ENCODE measurements around the gene TMEM204. TPM values are rescaled to one million over a fixed set of nuclear protein-coding genes. Genes with fewer than 3 reads are reported as not detected.

TMEM204 gene
- polyA plus RNA-seq, 2 of the 4 experiments (the other 2 are of a cell fraction), result not detected

GRCh38 chr16:1520461-1520860 lies 13.0 kb upstream of the TMEM204 start:
- no peak overlapping the region for H3K27ac ChIP-seq
- DNase-seq (ENCODE audit: low read depth in 1 of 2, low spot score in 1 of 2), result no peak
- FAIRE-seq, result no peak
- ATAC-seq, result no peak
- TF ChIP-seq HOXA7 (CRISPR knock-in tag; IDR thresholded peaks at IDR 0.05), result no peak
- TF ChIP-seq RFX5 (IDR thresholded peaks at IDR 0.05), result no peak
- no peak for TF ChIP-seq HDAC2 (IDR thresholded peaks at IDR 0.05)
- TF ChIP-seq FOSL2 (IDR thresholded peaks at IDR 0.05), result no peak
- TF ChIP-seq FOSL2 (CRISPR knock-in tag; IDR thresholded peaks at IDR 0.05), result no peak
- TF ChIP-seq, protein P1, sequence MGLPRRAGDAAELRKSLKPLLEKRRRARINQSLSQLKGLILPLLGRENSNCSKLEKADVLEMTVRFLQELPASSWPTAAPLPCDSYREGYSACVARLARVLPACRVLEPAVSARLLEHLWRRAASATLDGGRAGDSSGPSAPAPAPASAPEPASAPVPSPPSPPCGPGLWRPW (IDR thresholded peaks at IDR 0.05), result no peak
- TF ChIP-seq KDM5A (IDR thresholded peaks at IDR 0.05), result no peak
- TF ChIP-seq HOXB13 (CRISPR knock-in tag; IDR thresholded peaks at IDR 0.05; ENCODE audit: low read depth), result no peak
- TF ChIP-seq PBX3 (IDR thresholded peaks at IDR 0.05), result no peak
- no peak for TF ChIP-seq CHD4 (IDR thresholded peaks at IDR 0.05; ENCODE audit: borderline replicate concordance)
- TF ChIP-seq, protein P2, sequence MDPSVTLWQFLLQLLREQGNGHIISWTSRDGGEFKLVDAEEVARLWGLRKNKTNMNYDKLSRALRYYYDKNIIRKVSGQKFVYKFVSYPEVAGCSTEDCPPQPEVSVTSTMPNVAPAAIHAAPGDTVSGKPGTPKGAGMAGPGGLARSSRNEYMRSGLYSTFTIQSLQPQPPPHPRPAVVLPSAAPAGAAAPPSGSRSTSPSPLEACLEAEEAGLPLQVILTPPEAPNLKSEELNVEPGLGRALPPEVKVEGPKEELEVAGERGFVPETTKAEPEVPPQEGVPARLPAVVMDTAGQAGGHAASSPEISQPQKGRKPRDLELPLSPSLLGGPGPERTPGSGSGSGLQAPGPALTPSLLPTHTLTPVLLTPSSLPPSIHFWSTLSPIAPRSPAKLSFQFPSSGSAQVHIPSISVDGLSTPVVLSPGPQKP (IDR thresholded peaks at IDR 0.05; ENCODE audit: low read depth, low read length), result no peak
- TF ChIP-seq GATA3 (IDR thresholded peaks at IDR 0.05; ENCODE audit: borderline replicate concordance), result no peak
- TF ChIP-seq, protein P3, sequence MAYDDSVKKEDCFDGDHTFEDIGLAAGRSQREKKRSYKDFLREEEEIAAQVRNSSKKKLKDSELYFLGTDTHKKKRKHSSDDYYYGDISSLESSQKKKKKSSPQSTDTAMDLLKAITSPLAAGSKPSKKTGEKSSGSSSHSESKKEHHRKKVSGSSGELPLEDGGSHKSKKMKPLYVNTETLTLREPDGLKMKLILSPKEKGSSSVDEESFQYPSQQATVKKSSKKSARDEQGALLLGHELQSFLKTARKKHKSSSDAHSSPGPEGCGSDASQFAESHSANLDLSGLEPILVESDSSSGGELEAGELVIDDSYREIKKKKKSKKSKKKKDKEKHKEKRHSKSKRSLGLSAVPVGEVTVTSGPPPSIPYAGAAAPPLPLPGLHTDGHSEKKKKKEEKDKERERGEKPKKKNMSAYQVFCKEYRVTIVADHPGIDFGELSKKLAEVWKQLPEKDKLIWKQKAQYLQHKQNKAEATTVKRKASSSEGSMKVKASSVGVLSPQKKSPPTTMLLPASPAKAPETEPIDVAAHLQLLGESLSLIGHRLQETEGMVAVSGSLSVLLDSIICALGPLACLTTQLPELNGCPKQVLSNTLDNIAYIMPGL (CRISPR knock-in tag; IDR thresholded peaks at IDR 0.05; ENCODE audit: borderline replicate concordance), result no peak
- no peak for TF ChIP-seq FOXS1 (CRISPR knock-in tag; IDR thresholded peaks at IDR 0.05)
- no peaks in the 10 kb centered on the region for H3K4me1 ChIP-seq
- H3K4me3 ChIP-seq, result no peak overlapping the region
- 97% methylated on average over 19 of the region's 19 CpGs for WGBS (ENCODE audit: missing lambda C conversion rate)
- no peak overlapping the region for H3K4me2 ChIP-seq
- ChIA-PET CTCF (no interaction called here), POLR2A (no interaction called here)
- H3K9me3 ChIP-seq, result no peaks in the 10 kb centered on the region

GRCh38 chr16:1523581-1524245 lies 9.8 kb upstream of the TMEM204 start:
- Histone ChIP-seq H3K4me2 (no peak overlapping the region), H3K4me3 (no peak overlapping the region), H3K27ac (no peak overlapping the region), H3K4me1 (no peaks in the 10 kb centered on the region), H3K9me3 (no peaks in the 10 kb centered on the region)
- ATAC-seq, result no peak
- ChIA-PET POLR2A (no interaction called here), CTCF (no interaction called here)
- DNase-seq (ENCODE audit: low read depth in 1 of 2, low spot score in 1 of 2), result no peak
- TF ChIP-seq KDM1A (IDR thresholded peaks at IDR 0.05; ENCODE audit: low read depth), result no peak
- 90% methylated on average over 29 of the region's 30 CpGs for WGBS (ENCODE audit: missing lambda C conversion rate)
- no peak for FAIRE-seq

GRCh38 chr16:1524366-1524765 lies 9.1 kb upstream of the TMEM204 start:
- WGBS (ENCODE audit: missing lambda C conversion rate), result 95% methylated on average over 24 of the region's 26 CpGs
- H3K4me2 ChIP-seq, result no peak overlapping the region
- ChIA-PET CTCF (no interaction called here), POLR2A (no interaction called here)
- ATAC-seq (no peak), FAIRE-seq (no peak), DNase-seq (ENCODE audit: low read depth in 1 of 2, low spot score in 1 of 2) (no peak)
- no peak overlapping the region for H3K4me3 ChIP-seq
- H3K27ac ChIP-seq, result no peak overlapping the region
- no peaks in the 10 kb centered on the region for H3K9me3 ChIP-seq
- TF ChIP-seq REST (IDR thresholded peaks at IDR 0.05), result no peak
- no peak for TF ChIP-seq HOXB13 (CRISPR knock-in tag; IDR thresholded peaks at IDR 0.05; ENCODE audit: low read depth)
- no peak for TF ChIP-seq FOXS1 (CRISPR knock-in tag; IDR thresholded peaks at IDR 0.05)
- TF ChIP-seq BHLHE40 (IDR thresholded peaks at IDR 0.05; ENCODE audit: low read depth, low read length), result no peak
- no peak for TF ChIP-seq RARB (CRISPR knock-in tag; IDR thresholded peaks at IDR 0.05)
- TF ChIP-seq TP53 (CRISPR knock-in tag; IDR thresholded peaks at IDR 0.05), result no peak
- TF ChIP-seq RCOR1 (IDR thresholded peaks at IDR 0.05; ENCODE audit: low read depth, low read length), result no peak
- TF ChIP-seq, protein P1 (IDR thresholded peaks at IDR 0.05), result no peak
- TF ChIP-seq CHD2 (IDR thresholded peaks at IDR 0.05; ENCODE audit: low read length, partially characterized antibody), result no peak
- no peak for TF ChIP-seq POLR2A (IDR thresholded peaks at IDR 0.05; ENCODE audit: low read length)
- TF ChIP-seq RFX5 (IDR thresholded peaks at IDR 0.05), result no peak
- no peaks in the 10 kb centered on the region for H3K4me1 ChIP-seq
